ENCODE results near the gene FBXW7. TPM values are rescaled to one million over a fixed set of nuclear protein-coding genes. Genes with fewer than 3 reads are reported as not detected.

Gene FBXW7
- total RNA-seq, 1 donor from 2014 or later, result 61.1 TPM

- intact Hi-C loops (cut with DNase I), result no loop called here
- Histone ChIP-seq H3K9me3 (no peaks in the 10 kb centered on the region), H3K36me3 (peaks cover 0 to 26% of the 10 kb centered on the region in 2 donors), H3K27ac (no peak overlapping the region), H3K27me3 (no peaks in the 10 kb centered on the region), H3K4me1 (no peaks in the 10 kb centered on the region), H3K4me3 (no peak overlapping the region)
- no peak for DNase-seq (ENCODE audit: extremely low spot score in 2 of 2)
- TF ChIP-seq POLR2AphosphoS5 (IDR thresholded peaks at IDR 0.05; ENCODE audit: insufficient read depth in 1 of 2, low read depth in 1 of 2) (no peak), POLR2A (IDR thresholded peaks at IDR 0.05) (no peak)
- TF ChIP-seq, protein P1, sequence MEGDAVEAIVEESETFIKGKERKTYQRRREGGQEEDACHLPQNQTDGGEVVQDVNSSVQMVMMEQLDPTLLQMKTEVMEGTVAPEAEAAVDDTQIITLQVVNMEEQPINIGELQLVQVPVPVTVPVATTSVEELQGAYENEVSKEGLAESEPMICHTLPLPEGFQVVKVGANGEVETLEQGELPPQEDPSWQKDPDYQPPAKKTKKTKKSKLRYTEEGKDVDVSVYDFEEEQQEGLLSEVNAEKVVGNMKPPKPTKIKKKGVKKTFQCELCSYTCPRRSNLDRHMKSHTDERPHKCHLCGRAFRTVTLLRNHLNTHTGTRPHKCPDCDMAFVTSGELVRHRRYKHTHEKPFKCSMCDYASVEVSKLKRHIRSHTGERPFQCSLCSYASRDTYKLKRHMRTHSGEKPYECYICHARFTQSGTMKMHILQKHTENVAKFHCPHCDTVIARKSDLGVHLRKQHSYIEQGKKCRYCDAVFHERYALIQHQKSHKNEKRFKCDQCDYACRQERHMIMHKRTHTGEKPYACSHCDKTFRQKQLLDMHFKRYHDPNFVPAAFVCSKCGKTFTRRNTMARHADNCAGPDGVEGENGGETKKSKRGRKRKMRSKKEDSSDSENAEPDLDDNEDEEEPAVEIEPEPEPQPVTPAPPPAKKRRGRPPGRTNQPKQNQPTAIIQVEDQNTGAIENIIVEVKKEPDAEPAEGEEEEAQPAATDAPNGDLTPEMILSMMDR (IDR thresholded peaks at IDR 0.05), result no peak
Observed at GRCh38 chr4:152331042-152331441, 204.8 kb downstream of the FBXW7 start.

DNA sequence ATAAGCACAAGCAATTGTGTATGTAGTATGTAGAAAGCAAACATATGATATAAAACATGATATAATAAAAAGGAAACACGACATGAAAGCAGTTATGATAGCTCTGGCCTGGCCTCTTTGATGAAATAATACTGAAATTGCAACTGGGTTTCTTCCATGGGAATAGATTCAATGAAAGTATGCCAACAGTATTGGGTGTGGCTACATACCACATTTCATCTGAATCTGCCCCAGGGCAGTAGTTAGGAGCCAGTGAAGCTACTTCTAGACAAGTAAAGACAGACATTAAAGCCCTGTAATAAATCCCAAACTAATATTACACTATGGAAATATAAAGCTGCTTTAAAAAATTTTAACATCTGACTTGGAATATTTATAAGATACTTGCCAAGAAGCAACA, 207.3 kb downstream of the FBXW7 start:
- Histone ChIP-seq H3K27me3 (no peaks in the 10 kb centered on the region), H3K4me1 (no peaks in the 10 kb centered on the region)

GRCh38 chr4:152327606-152328453, 208.1 kb downstream of the FBXW7 start:
- intact Hi-C loops (cut with DNase I), result no loop called here
- no peaks in the 10 kb centered on the region for H3K27me3 ChIP-seq
- no peak overlapping the region for H3K27ac ChIP-seq
- no peaks in the 10 kb centered on the region for H3K4me1 ChIP-seq
- no peak overlapping the region for H3K4me3 ChIP-seq
- H3K36me3 ChIP-seq, result peaks cover 0 to 41% of the 10 kb centered on the region in 2 donors
- no peak for DNase-seq (ENCODE audit: extremely low spot score in 2 of 2)
- no peaks in the 10 kb centered on the region for H3K9me3 ChIP-seq
- TF ChIP-seq POLR2A (IDR thresholded peaks at IDR 0.05), result no peak
- TF ChIP-seq POLR2AphosphoS5 (IDR thresholded peaks at IDR 0.05; ENCODE audit: insufficient read depth in 1 of 2, low read depth in 1 of 2), result no peak
- TF ChIP-seq, protein P1 (IDR thresholded peaks at IDR 0.05), result no peak

More for the DNA sequence above, 207.3 kb downstream of the FBXW7 start:
- peaks cover 0 to 33% of the 10 kb centered on the region in 2 donors for H3K36me3 ChIP-seq
- TF ChIP-seq POLR2A (IDR thresholded peaks at IDR 0.05), result no peak
- TF ChIP-seq, protein P1 (IDR thresholded peaks at IDR 0.05), result no peak
- no peak for TF ChIP-seq POLR2AphosphoS5 (IDR thresholded peaks at IDR 0.05; ENCODE audit: insufficient read depth in 1 of 2, low read depth in 1 of 2)
- H3K27ac ChIP-seq, result no peak overlapping the region
- intact Hi-C loops (cut with DNase I), result no loop called here
- no peak overlapping the region for H3K4me3 ChIP-seq
- DNase-seq (ENCODE audit: extremely low spot score in 2 of 2), result no peak
- no peaks in the 10 kb centered on the region for H3K9me3 ChIP-seq

GRCh38 chr4:152325831-152326230, 210.1 kb downstream of the FBXW7 start:
- Histone ChIP-seq H3K27ac (no peak overlapping the region), H3K4me3 (no peak overlapping the region), H3K36me3 (peaks cover 0 to 41% of the 10 kb centered on the region in 2 donors), H3K4me1 (no peaks in the 10 kb centered on the region), H3K27me3 (no peaks in the 10 kb centered on the region), H3K9me3 (no peaks in the 10 kb centered on the region)
- intact Hi-C loops (cut with DNase I), result no loop called here
- no peak for DNase-seq (ENCODE audit: extremely low spot score in 2 of 2)
- no peak for TF ChIP-seq POLR2A (IDR thresholded peaks at IDR 0.05)

DNA sequence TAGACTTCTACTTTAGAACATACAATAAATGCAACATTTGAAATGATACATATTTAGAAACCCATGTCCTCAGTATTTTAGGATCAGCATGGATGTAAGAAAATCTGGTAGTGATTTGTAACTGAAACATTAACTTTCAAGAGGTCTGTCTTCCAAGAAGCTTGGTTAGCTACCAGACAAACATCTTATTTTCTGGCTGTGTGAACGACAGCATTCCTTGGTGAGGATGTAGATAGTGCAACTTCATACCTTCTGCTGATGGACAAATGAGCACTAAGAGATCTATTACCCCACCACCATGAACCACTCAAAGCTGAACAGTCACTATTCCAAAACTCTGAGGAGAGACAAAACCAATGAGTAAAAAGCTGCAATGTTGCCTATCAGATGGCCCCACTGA, 212.7 kb downstream of the FBXW7 start:
- Histone ChIP-seq H3K9me3 (no peaks in the 10 kb centered on the region), H3K27me3 (no peaks in the 10 kb centered on the region), H3K4me1 (no peaks in the 10 kb centered on the region), H3K4me3 (no peak overlapping the region), H3K36me3 (peaks cover 0 to 33% of the 10 kb centered on the region in 2 donors), H3K27ac (no peak overlapping the region)
- intact Hi-C loops (cut with DNase I), result no loop called here
- DNase-seq (ENCODE audit: extremely low spot score in 2 of 2), result no peak
- no peak for TF ChIP-seq POLR2AphosphoS5 (IDR thresholded peaks at IDR 0.05; ENCODE audit: insufficient read depth in 1 of 2, low read depth in 1 of 2)
- TF ChIP-seq, protein P1 (IDR thresholded peaks at IDR 0.05), result no peak
- no peak for TF ChIP-seq POLR2A (IDR thresholded peaks at IDR 0.05)
